ENCODE data around the gene LOC101059915.
"Not testable (repeated sequence)": the region's sequence is repeated elsewhere in the genome, so short reads cannot be mapped to it uniquely, and the experiment has no call there.

The LOC101059915 gene

DNA sequence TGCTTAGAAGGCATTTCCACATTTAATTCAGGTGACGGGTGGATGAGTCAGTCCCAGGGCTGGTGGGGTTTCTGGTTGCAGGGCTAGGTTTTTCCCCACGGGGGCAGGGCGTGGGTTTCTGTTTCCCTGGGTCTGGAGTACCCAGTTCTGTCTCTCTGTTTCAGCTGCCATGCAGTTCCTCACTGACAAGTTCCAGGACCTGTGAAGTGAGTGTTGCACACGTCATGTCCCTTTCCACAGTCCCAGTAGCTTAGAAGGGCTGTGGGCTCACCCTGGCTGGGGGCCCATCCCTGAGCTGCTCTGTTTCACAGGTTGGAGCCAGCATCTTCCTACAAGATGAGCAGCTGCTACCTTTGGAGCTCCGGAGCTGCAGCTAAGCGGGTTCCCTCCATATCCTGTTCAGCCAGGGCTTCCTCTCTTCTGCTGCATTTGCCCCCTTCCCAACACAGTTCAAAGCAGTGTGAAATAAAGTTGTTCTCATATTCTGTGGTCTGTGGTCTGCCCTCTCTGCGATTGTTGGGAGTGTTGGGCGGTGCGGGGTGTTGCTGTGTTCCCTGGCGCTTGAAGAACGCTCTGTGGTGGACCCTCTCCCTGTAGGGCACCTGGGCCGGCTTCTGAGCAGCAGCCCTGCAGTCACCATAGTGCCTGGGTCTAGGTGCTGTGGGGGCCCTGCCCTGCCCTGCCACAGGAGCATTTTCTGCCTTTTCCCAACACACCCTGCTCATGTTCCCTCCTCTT lies 3.9 kb downstream of the LOC101059915 start:
- no peak overlapping the region for H3K4me3 ChIP-seq (ENCODE audit: low read depth, low read length)
- DNase-seq (ENCODE audit: low read depth) = no peak
- TF ChIP-seq CTCF (conservative IDR thresholded peaks at IDR 0.05; ENCODE audit: low read depth, low read length) = no peak

- no peak for DNase-seq (ENCODE audit: low read depth)
- no peak for TF ChIP-seq CTCF (conservative IDR thresholded peaks at IDR 0.05; ENCODE audit: low read depth, low read length)
- H3K4me3 ChIP-seq (ENCODE audit: low read depth, low read length) = no peak overlapping the region
Measured at GRCh38 chrX:71671938-71672337, 4.6 kb downstream of the LOC101059915 start.

DNA sequence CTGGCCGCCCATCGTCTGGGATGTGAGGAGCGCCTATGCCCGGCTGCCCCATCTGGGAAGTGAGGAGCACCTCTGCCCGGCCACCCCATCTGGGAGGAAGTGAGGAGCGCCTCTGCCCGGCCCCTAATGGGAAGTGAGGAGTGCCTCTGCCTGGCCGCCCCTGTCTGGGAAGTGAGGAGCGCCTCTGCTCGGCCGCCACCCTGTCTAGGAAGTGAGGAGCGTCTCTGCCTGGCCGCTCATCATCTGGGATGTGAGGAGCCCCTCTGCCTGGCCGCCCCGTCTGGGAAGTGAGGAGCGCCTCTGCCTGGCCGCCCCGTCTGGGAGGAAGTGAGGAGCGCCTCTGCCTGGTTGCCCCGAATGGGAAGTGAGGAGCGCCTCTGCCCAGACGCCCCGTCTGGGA lies 8.3 kb downstream of the LOC101059915 start:
- H3K4me3 ChIP-seq (ENCODE audit: low read depth, low read length); DNase-seq (ENCODE audit: low read depth): not testable (repeated sequence)

DNA sequence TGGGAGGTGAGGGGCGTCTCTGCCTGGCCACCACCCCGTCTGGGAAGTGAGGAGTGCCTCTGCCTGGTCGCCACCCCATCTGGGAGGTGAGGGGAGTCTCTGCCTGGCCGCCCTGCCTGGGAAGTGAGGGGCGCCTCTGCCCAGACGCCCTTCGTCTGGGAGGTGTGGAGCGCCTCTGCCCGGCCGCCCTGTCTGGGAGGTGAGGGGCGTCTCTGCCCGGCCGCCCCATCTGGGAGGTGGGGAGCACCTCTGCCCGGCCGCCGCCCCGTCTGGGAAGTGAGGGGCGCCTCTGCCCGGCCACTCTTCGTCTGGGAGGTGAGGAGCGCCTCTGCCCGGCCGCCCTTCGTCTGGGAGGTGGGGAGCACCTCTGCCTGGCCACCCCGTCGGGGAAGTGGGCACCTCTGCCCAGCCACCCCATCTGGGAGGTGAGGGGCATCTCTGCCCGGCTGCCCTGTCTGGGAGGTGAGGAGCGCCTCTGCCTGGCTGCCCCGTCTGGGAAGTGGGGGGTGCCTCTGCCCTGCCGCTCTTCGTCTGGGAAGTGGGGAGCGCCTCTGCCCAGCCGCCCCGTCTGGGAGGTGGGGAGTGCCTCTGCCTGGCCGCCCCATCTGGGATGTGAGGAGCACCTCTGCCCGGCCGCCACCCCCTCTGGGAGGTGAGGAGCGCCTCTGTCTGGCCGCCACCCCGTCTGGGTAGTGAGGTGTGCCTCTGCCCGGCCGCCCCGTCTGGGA lies 8.9 kb downstream of the LOC101059915 start:
- not testable (repeated sequence) for DNase-seq (ENCODE audit: low read depth); H3K4me3 ChIP-seq (ENCODE audit: low read depth, low read length)

GRCh38 chrX:71677195-71677594 lies 9.8 kb downstream of the LOC101059915 start:
- not testable (repeated sequence) for DNase-seq (ENCODE audit: low read depth); H3K4me3 ChIP-seq (ENCODE audit: low read depth, low read length)

- no peak for DNase-seq (ENCODE audit: low read depth)
- no peak overlapping the region for H3K4me3 ChIP-seq (ENCODE audit: low read depth, low read length)
- TF ChIP-seq CTCF (conservative IDR thresholded peaks at IDR 0.05; ENCODE audit: low read depth, low read length) = no peak
Measured at GRCh38 chrX:71679575-71680207, 12.3 kb downstream of the LOC101059915 start.

GRCh38 chrX:71696641-71697465 lies 29.5 kb downstream of the LOC101059915 start:
- H3K4me3 ChIP-seq (ENCODE audit: low read depth, low read length); DNase-seq (ENCODE audit: low read depth): not testable (repeated sequence)

GRCh38 chrX:71697466-71698298 lies 30.3 kb downstream of the LOC101059915 start:
- not testable (repeated sequence) for DNase-seq (ENCODE audit: low read depth); H3K4me3 ChIP-seq (ENCODE audit: low read depth, low read length)

GRCh38 chrX:71698299-71699022 lies 31.1 kb downstream of the LOC101059915 start:
- not testable (repeated sequence) for H3K4me3 ChIP-seq (ENCODE audit: low read depth, low read length); DNase-seq (ENCODE audit: low read depth)

- not testable (repeated sequence) for H3K4me3 ChIP-seq (ENCODE audit: low read depth, low read length); DNase-seq (ENCODE audit: low read depth)
Measured at GRCh38 chrX:71699023-71699344, 31.6 kb downstream of the LOC101059915 start.

DNA sequence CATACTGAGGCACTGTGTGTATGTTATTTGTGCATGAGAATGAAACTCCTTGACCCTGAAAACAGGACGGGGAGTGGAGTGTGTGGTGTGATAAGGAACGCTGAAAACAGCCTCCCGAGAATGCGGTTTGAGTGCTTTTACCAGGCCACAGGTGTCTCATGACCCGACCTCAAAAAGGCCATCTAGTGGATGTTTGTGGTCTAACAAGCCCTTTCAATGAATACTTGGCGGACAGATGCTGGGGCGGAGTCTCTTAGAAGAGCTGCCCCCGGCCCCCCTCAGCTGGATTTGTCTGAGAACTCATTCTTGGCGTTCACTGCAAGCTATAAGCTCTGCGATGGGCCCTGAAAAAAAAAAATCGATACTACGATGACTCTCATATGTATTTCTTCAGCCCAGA lies 35.5 kb downstream of the LOC101059915 start:
- H3K4me3 ChIP-seq (ENCODE audit: low read depth, low read length); DNase-seq (ENCODE audit: low read depth): not testable (repeated sequence)

DNA sequence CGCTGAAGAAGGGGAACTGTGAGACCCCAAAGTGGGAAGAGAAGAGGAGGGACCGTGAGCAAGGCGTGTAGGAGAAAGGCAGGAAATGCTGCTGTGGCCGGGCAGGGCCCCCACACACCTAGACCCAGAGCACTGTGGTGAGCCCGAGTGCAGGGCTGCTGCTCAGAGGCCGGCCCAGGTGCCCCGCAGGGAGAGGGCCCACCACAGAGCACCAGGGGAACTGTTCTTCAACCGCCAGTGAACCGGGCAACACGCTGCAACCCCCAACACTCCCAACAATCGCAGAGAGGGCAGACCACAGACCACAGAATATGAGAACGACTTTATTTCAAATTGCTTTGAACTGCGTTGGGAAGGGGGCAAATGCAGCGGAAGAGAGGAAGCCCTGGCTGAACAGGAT lies 46.7 kb downstream of the LOC101059915 start:
- not testable (repeated sequence) for DNase-seq (ENCODE audit: low read depth); H3K4me3 ChIP-seq (ENCODE audit: low read depth, low read length)

GRCh38 chrX:71715551-71715950 lies 48.2 kb downstream of the LOC101059915 start:
- not testable (repeated sequence) for H3K4me3 ChIP-seq (ENCODE audit: low read depth, low read length)

More at GRCh38 chrX:71715551-71715950, 48.2 kb downstream of the LOC101059915 start:
- DNase-seq (ENCODE audit: low read depth) = not testable (repeated sequence)

Measured in epithelial cell of proximal tubule (primary cell).